ENCODE measurements around the gene DAPK1.

The DAPK1 gene

GRCh38 chr9:87562062-87562461, 64.4 kb downstream of the DAPK1 start:
- ATAC-seq, result no peak
- TF ChIP-seq CSDC2 (CRISPR knock-in tag; IDR thresholded peaks at IDR 0.05) (no peak), PATZ1 (CRISPR knock-in tag; IDR thresholded peaks at IDR 0.05; ENCODE audit: borderline replicate concordance) (no peak), TOX (CRISPR knock-in tag; IDR thresholded peaks at IDR 0.05; ENCODE audit: borderline replicate concordance) (no peak), ZFP3 (CRISPR knock-in tag; IDR thresholded peaks at IDR 0.05) (no peak), ZFP30 (CRISPR knock-in tag; IDR thresholded peaks at IDR 0.05) (no peak), ZNF8 (CRISPR knock-in tag; IDR thresholded peaks at IDR 0.05) (no peak)

GRCh38 chr9:87562530-87563170, 65.0 kb downstream of the DAPK1 start:
- no peak for ATAC-seq

GRCh38 chr9:87564111-87564510, 66.4 kb downstream of the DAPK1 start:
- no peak for ATAC-seq

More at GRCh38 chr9:87562530-87563170, 65.0 kb downstream of the DAPK1 start:
- TF ChIP-seq ISL1 (CRISPR knock-in tag; IDR thresholded peaks at IDR 0.05) (peak; percentile 44; the same call in 1 of the 2 replicates), RARB (CRISPR knock-in tag; IDR thresholded peaks at IDR 0.05) (no peak)

GRCh38 chr9:87564791-87565241, 67.1 kb downstream of the DAPK1 start:
- no peak for ATAC-seq
- TF ChIP-seq PPARA (CRISPR knock-in tag; IDR thresholded peaks at IDR 0.05; ENCODE audit: borderline replicate concordance), result no peak
- no peak for TF ChIP-seq TCF4 (CRISPR knock-in tag; IDR thresholded peaks at IDR 0.05; ENCODE audit: borderline replicate concordance)
- TF ChIP-seq TOX (CRISPR knock-in tag; IDR thresholded peaks at IDR 0.05; ENCODE audit: borderline replicate concordance), result no peak
- no peak for TF ChIP-seq ESRRG (CRISPR knock-in tag; IDR thresholded peaks at IDR 0.05)

More at GRCh38 chr9:87564111-87564510, 66.4 kb downstream of the DAPK1 start:
- TF ChIP-seq CREB5 (CRISPR knock-in tag; IDR thresholded peaks at IDR 0.05; ENCODE audit: low read depth) (no peak), ARNTL (CRISPR knock-in tag; IDR thresholded peaks at IDR 0.05; ENCODE audit: borderline replicate concordance, low read depth) (no peak), OSR1 (CRISPR knock-in tag; IDR thresholded peaks at IDR 0.05) (no peak), GLIS3 (CRISPR knock-in tag; IDR thresholded peaks at IDR 0.05) (no peak), ZNF70 (CRISPR knock-in tag; IDR thresholded peaks at IDR 0.05) (no peak), TCF4 (CRISPR knock-in tag; IDR thresholded peaks at IDR 0.05; ENCODE audit: borderline replicate concordance) (no peak), POU6F1 (CRISPR knock-in tag; IDR thresholded peaks at IDR 0.05; ENCODE audit: borderline replicate concordance, low read depth) (no peak), BACH2 (CRISPR knock-in tag; IDR thresholded peaks at IDR 0.05; ENCODE audit: borderline replicate concordance) (no peak), CSDC2 (CRISPR knock-in tag; IDR thresholded peaks at IDR 0.05) (no peak), ZFP3 (CRISPR knock-in tag; IDR thresholded peaks at IDR 0.05) (no peak), ZNF565 (CRISPR knock-in tag; conservative IDR thresholded peaks at IDR 0.05; ENCODE audit: low read depth) (no peak), ESRRG (CRISPR knock-in tag; IDR thresholded peaks at IDR 0.05) (no peak), SNAI2 (CRISPR knock-in tag; IDR thresholded peaks at IDR 0.05) (no peak), ZFP30 (CRISPR knock-in tag; IDR thresholded peaks at IDR 0.05) (no peak), ZNF8 (CRISPR knock-in tag; IDR thresholded peaks at IDR 0.05) (no peak), ISL1 (CRISPR knock-in tag; IDR thresholded peaks at IDR 0.05) (no peak), RARB (CRISPR knock-in tag; IDR thresholded peaks at IDR 0.05) (no peak)

GRCh38 chr9:87567001-87567400, 69.3 kb downstream of the DAPK1 start:
- ATAC-seq, result no peak
- TF ChIP-seq TCF4 (CRISPR knock-in tag; IDR thresholded peaks at IDR 0.05; ENCODE audit: borderline replicate concordance), result peak; percentile 43; the same call in 1 of the 2 replicates
- TF ChIP-seq PPARA (CRISPR knock-in tag; IDR thresholded peaks at IDR 0.05; ENCODE audit: borderline replicate concordance), result no peak

- ATAC-seq, result no peak
- TF ChIP-seq ZNF70 (CRISPR knock-in tag; IDR thresholded peaks at IDR 0.05), result no peak
- TF ChIP-seq ZFP30 (CRISPR knock-in tag; IDR thresholded peaks at IDR 0.05), result no peak
- no peak for TF ChIP-seq PATZ1 (CRISPR knock-in tag; IDR thresholded peaks at IDR 0.05; ENCODE audit: borderline replicate concordance)
These were observed 69.9 kb downstream of the DAPK1 start for GRCh38 chr9:87567571-87567970.

Measured in SK-N-SH treated with all-trans-retinoic acid at 6 μM for 48 hours (cell line).